Endothelial cell (in vitro differentiated cells): ENCODE data around the gene HCST. TPM values are rescaled to one million over a fixed set of nuclear protein-coding genes. Genes with fewer than 3 reads are reported as not detected.
A peak's percentile ranks its signal among the peaks of the same experiment; 100 is the strongest.

ENCODE experiments used
- DNase-seq: peaks from one replicate; pipeline ENCODE4 v3.0.0; 2021; ENCODE audit warnings: low spot score
- H3K27ac Mint-ChIP-seq: one replicate; pipeline ENCODE4 v1.8.0; 2021; ENCODE audit warnings: mixed read lengths, inconsistent platforms; ENCODE audit not compliant: unreplicated experiment
- H3K27me3 Mint-ChIP-seq: one replicate; pipeline ENCODE4 v1.8.0; 2021; ENCODE audit warnings: mild to moderate bottlenecking, moderate library complexity, mixed read lengths, inconsistent platforms; ENCODE audit not compliant: unreplicated experiment
- H3K36me3 Mint-ChIP-seq: one replicate; pipeline ENCODE4 v1.8.0; 2021; ENCODE audit warnings: mild to moderate bottlenecking, low read depth, mixed read lengths, inconsistent platforms; ENCODE audit not compliant: unreplicated experiment
- H3K4me1 Mint-ChIP-seq: one replicate; pipeline ENCODE4 v1.8.0; 2021; ENCODE audit warnings: mild to moderate bottlenecking, mixed read lengths, inconsistent platforms; ENCODE audit not compliant: unreplicated experiment
- H3K4me3 Mint-ChIP-seq: one replicate; pipeline ENCODE4 v1.8.0; 2021; ENCODE audit warnings: mild to moderate bottlenecking, mixed read lengths, inconsistent platforms; ENCODE audit not compliant: unreplicated experiment
- H3K9me3 Mint-ChIP-seq: one replicate; pipeline ENCODE4 v1.8.0; 2021; ENCODE audit warnings: mixed read lengths, inconsistent platforms; ENCODE audit not compliant: unreplicated experiment
- total RNA-seq: library from RNA; stranded (reverse); fragmentation: NEBNext Ultra II Directional; extraction: Animal tissue kit (Norgen Biotek cat#: 25700); gene quantifications from one replicate; pipeline ENCODE4 v1.2.1, GENCODE V29; 2021; ENCODE audit not compliant: unreplicated experiment
- TF ChIP-seq, protein P1 (sequence below): fragments of 200-600 bp; sonication (generic); IDR thresholded peaks from one replicate; pipeline ENCODE4 v1.5.0; 2021; ENCODE audit warnings: antibody characterized with exemption; ENCODE audit not compliant: unreplicated experiment

Gene HCST
- total RNA-seq, 1 donor from 2014 or later: 0.95 TPM

DNA sequence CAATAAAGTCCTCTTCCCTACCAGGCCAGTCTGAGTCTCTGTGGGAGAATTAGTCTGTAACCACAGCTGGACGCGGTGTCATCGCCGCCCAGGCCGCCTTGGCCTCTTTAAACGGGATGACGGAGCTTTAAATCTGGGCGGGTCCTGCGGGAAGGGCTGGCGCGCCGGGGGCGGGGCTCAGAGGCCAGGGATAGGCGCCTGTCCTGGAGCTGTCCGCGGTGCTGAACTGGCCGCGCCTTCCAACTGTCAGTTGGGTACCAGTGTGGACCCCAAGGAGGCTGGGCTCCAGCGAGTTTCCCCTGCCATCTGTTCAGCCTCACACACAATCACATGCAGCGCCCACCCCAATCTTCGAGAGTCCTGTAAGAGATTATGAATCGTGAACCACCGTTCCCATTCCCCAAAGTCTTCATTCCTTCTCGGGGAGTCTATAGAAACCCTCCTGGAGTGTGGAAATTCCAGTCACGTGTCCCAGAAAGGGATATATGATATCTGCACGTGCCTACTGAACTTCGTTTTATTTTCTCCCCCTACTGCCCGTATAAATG lies 22.5 kb upstream of the HCST start:
- H3K4me3 Mint-ChIP-seq: no peak overlapping the region
- H3K9me3 Mint-ChIP-seq: no peaks in the 10 kb centered on the region
- H3K4me1 Mint-ChIP-seq: no peaks in the 10 kb centered on the region
- no peak overlapping the region for H3K27ac Mint-ChIP-seq
- DNase-seq: peak; percentile 94
- peaks cover 9% of the 10 kb centered on the region for H3K27me3 Mint-ChIP-seq
- TF ChIP-seq, protein P1, sequence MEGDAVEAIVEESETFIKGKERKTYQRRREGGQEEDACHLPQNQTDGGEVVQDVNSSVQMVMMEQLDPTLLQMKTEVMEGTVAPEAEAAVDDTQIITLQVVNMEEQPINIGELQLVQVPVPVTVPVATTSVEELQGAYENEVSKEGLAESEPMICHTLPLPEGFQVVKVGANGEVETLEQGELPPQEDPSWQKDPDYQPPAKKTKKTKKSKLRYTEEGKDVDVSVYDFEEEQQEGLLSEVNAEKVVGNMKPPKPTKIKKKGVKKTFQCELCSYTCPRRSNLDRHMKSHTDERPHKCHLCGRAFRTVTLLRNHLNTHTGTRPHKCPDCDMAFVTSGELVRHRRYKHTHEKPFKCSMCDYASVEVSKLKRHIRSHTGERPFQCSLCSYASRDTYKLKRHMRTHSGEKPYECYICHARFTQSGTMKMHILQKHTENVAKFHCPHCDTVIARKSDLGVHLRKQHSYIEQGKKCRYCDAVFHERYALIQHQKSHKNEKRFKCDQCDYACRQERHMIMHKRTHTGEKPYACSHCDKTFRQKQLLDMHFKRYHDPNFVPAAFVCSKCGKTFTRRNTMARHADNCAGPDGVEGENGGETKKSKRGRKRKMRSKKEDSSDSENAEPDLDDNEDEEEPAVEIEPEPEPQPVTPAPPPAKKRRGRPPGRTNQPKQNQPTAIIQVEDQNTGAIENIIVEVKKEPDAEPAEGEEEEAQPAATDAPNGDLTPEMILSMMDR: no peak
- H3K36me3 Mint-ChIP-seq: no peaks in the 10 kb centered on the region

DNA sequence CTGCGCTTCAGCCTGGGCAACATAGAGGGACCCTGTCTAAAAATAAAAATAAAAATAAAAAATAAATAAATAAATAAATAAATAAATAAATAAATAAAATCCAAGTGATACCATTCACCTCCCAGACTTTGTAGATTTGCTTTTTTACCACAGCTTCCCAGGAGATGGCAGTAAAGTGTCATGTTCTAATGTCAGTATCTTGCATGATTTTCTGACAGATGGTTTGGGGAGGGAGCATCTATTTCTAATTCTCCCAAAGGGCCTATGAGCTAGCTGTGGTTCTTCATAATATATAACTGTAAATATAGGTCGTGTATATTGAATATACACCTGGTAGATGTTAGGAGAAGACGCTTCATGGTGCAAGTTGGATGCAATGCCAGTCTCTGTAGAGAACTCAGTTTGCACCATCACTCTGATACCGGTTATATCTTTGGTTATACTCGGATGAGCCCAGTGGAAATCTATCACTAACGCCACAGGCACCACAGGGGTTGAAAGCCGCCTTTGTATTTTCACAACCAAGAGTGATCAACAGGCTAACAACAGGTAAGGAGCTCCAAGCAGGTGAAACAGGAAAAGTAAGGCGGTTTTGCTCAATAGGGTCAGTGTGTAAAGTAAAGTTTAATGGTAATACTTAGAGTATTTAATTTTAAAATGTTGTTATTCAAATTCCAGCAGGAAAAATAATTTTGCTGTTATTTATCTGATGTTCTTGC lies 20.1 kb upstream of the HCST start:
- Mint-ChIP-seq H3K4me3 (no peak overlapping the region), H3K27me3 (peaks cover 8% of the 10 kb centered on the region), H3K4me1 (no peaks in the 10 kb centered on the region), H3K36me3 (peaks cover 6% of the 10 kb centered on the region), H3K27ac (no peak overlapping the region), H3K9me3 (no peaks in the 10 kb centered on the region)
- peak; percentile 57 for DNase-seq
- TF ChIP-seq, protein P1: peak; percentile 59

DNA sequence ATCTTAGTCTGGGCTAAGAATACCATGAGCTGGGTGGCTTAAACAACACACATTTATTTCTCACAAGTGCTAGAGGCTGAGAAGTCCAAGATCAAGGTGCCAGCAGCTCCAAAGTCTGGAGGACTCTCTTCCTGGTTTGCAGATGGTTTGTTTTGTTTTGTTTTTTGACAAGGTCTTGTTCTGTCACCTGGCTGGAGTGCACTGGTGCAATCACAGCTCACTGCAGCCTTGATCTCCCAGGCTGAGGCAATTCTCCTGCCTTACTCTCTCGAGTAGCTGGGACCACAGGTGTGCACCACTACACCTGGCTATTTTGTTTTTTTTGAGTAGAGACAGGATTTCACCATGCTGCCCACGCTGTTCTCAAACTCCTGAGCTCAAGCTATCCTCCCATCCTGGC lies 18.4 kb upstream of the HCST start:
- no peak for DNase-seq
- H3K4me3 Mint-ChIP-seq: no peak overlapping the region
- no peak overlapping the region for H3K27ac Mint-ChIP-seq
- peaks cover 6% of the 10 kb centered on the region for H3K27me3 Mint-ChIP-seq
- H3K9me3 Mint-ChIP-seq: no peaks in the 10 kb centered on the region
- no peaks in the 10 kb centered on the region for H3K4me1 Mint-ChIP-seq
- H3K36me3 Mint-ChIP-seq: peaks cover 15% of the 10 kb centered on the region
- TF ChIP-seq, protein P1: no peak

DNA sequence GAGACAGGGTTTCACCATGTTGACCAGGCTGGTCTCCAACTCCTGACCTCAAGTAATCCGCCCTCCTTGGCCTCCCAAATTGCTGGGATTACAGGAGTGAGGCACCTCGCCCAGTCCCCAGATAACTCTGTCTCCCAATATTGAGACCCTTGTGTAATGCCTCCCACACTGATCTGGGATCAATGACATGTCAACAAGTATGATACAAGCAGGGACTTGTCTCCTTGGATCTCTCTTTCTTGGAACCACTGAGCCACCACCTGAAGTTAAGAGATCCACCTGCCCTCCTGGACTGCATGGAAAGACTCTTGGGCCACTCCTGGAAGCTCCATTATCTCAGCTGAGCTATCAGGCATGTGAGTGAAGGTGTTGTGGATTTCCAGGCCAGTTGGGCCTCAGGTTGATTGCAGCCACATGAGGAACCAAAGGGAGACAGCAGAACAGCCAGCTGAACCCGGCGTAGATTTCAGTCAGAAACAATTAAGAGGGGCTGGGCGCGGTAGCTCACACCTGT lies 17.0 kb upstream of the HCST start:
- Mint-ChIP-seq H3K36me3 (peaks cover 24% of the 10 kb centered on the region), H3K27me3 (peaks cover 2% of the 10 kb centered on the region), H3K27ac (no peak overlapping the region), H3K4me1 (no peaks in the 10 kb centered on the region), H3K9me3 (no peaks in the 10 kb centered on the region), H3K4me3 (no peak overlapping the region)
- TF ChIP-seq, protein P1: no peak
- DNase-seq: no peak

DNA sequence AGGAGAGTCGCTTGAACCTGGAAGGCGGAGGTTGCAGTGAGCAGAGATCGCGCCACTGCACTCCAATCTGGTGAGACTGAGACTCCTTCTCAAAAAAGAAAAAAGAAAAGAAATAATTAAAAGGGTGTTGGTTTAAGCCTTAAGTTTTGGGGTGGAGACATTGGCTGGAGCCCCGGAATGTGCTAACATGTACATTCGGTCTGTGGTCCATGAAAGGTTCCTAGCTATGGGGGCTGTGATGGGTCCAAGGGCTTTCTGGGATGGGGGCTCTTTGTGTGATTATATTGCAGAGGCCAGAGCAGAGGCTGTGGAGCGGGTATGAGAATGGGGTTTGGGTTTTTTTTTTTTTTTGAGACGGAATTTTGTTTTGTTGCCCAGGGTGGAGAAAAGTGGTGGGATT lies 16.4 kb upstream of the HCST start:
- H3K4me1 Mint-ChIP-seq: no peaks in the 10 kb centered on the region
- no peak overlapping the region for H3K27ac Mint-ChIP-seq
- peaks cover 28% of the 10 kb centered on the region for H3K36me3 Mint-ChIP-seq
- TF ChIP-seq, protein P1: no peak
- H3K4me3 Mint-ChIP-seq: no peak overlapping the region
- H3K27me3 Mint-ChIP-seq: peaks cover 2% of the 10 kb centered on the region
- no peak for DNase-seq
- no peaks in the 10 kb centered on the region for H3K9me3 Mint-ChIP-seq
